Endothelial cell of umbilical vein (primary cell): ENCODE results near the gene MUC5AC. TPM values are rescaled to one million over a fixed set of nuclear protein-coding genes. Genes with fewer than 3 reads are reported as not detected.
"Not testable (repeated sequence)": the region's sequence is repeated elsewhere in the genome, so short reads cannot be mapped to it uniquely, and the experiment has no call there.

Source experiments
- BruUV-seq: library from RNA; stranded (reverse); fragments of 400-500 nt; replicated peaks from 2 replicates; lab custom pipeline; 2021; lab: Mats Ljungman, UMichigan
- CTCF ChIA-PET: fragments of 300-600, 350-600 bp; sonication (Branson Sonifier 250); formaldehyde crosslinking; loops from one replicate; lab custom pipeline; 2021; ENCODE audit warnings: antibody characterized with exemption, inconsistent platforms; lab: Charles Lee
- POLR2A ChIA-PET: fragments of 300-600, 350-600 bp; sonication (Branson Sonifier 250); formaldehyde crosslinking; loops from one replicate; lab custom pipeline; 2021; ENCODE audit warnings: antibody characterized with exemption, inconsistent platforms; lab: Charles Lee
- DNase-seq: peaks from one replicate; pipeline ENCODE4 v3.0.0-alpha.2; 2011; ENCODE audit warnings: low read depth, low spot score
- FAIRE-seq: peaks from 2 replicates; lab custom pipeline; 2011; peaks lifted over from hg19 to GRCh38; lab: Jason Lieb, UNC
- H2AFZ ChIP-seq: 2 replicates; pipeline ENCODE4 v1.6.0; 2012; ENCODE audit warnings: low read depth, low read length, control low read depth, inconsistent platforms
- H3K27ac ChIP-seq: 2 replicates; pipeline ENCODE4 v1.5.1; 2011; ENCODE audit warnings: low read depth, mild to moderate bottlenecking, control low read depth, low read length, moderate library complexity; ENCODE audit not compliant: insufficient read depth
- H3K27me3 ChIP-seq, 2 experiments: 2 replicates each; pipeline versions ENCODE4 v1.6.0 to v1.6.1; 2011; ENCODE audit warnings: low read length in 2 of 2, mixed read lengths in 1 of 2; ENCODE audit not compliant: control insufficient read depth in 2 of 2, insufficient read depth in 2 of 2
- H3K36me3 ChIP-seq, 2 experiments: 2 replicates in 1 of 2; 3 replicates in 1 of 2; pipeline ENCODE4 v1.5.1; 2011; ENCODE audit warnings: low read length in 2 of 2, mild to moderate bottlenecking in 1 of 2, moderate library complexity in 1 of 2; ENCODE audit not compliant: control insufficient read depth in 2 of 2, insufficient read depth in 2 of 2; ENCODE audit errors: extremely low read depth in 1 of 2
- H3K4me1 ChIP-seq: 3 replicates; pipeline ENCODE4 v1.5.1; 2011; ENCODE audit warnings: mild to moderate bottlenecking, low read length; ENCODE audit not compliant: control insufficient read depth, insufficient read depth; ENCODE audit errors: extremely low read depth
- H3K4me2 ChIP-seq: 2 replicates; pipeline ENCODE4 v1.6.1; 2011; ENCODE audit warnings: low read length, control low read depth, mixed read lengths; ENCODE audit not compliant: insufficient read depth
- H3K4me3 ChIP-seq, 3 experiments: fragments of 200-600 bp in 1 of 3; sonication (generic), shearing (Covaris generic) in 1 of 3; replicated peaks in 1 of 3; 2 replicates each; pipeline ENCODE4 v1.5.1; 2011 to 2016; ENCODE audit warnings: control low read depth in 3 of 3, low read length in 3 of 3, mild to moderate bottlenecking in 2 of 3, inconsistent platforms in 1 of 3, low read depth in 1 of 3, moderate library complexity in 1 of 3; ENCODE audit not compliant: insufficient read depth in 1 of 3
- H3K79me2 ChIP-seq: 2 replicates; pipeline ENCODE4 v1.6.0; 2012; ENCODE audit warnings: low read length, inconsistent platforms; ENCODE audit not compliant: control insufficient read depth, insufficient read depth
- H3K9ac ChIP-seq: replicated peaks from 2 replicates; pipeline ENCODE3; 2011; ENCODE audit warnings: low read length, control low read depth; ENCODE audit not compliant: insufficient read depth; ENCODE audit errors: extremely low read depth
- H3K9me1 ChIP-seq: replicated peaks from 3 replicates; pipeline ENCODE4 v1.6.0; 2011; ENCODE audit warnings: mild to moderate bottlenecking, low read length; ENCODE audit not compliant: control insufficient read depth, insufficient read depth; ENCODE audit errors: extremely low read depth
- H3K9me3 ChIP-seq: replicated peaks from 2 replicates; pipeline ENCODE4 v1.5.1; 2012; ENCODE audit warnings: low read length, inconsistent platforms; ENCODE audit not compliant: control insufficient read depth, insufficient read depth
- H4K20me1 ChIP-seq: replicated peaks from 2 replicates; pipeline ENCODE3; 2011; ENCODE audit warnings: mild to moderate bottlenecking, low read length; ENCODE audit not compliant: control insufficient read depth, insufficient read depth; ENCODE audit errors: extremely low read depth
- EZH2 ChIP-seq: IDR thresholded peaks from 2 replicates; pipeline ENCODE4 v1.6.1; 2012; ENCODE audit warnings: borderline replicate concordance, low read depth, mild to moderate bottlenecking, moderate library complexity, low read length, inconsistent platforms; ENCODE audit not compliant: severe bottlenecking
- FOS ChIP-seq: IDR thresholded peaks from 2 replicates; pipeline ENCODE4 v1.6.1; 2011; ENCODE audit warnings: mild to moderate bottlenecking, low read length, moderate library complexity, borderline replicate concordance; ENCODE audit not compliant: insufficient read depth
- GATA2 ChIP-seq: IDR thresholded peaks from 2 replicates; pipeline ENCODE4 v1.7.0; 2011; ENCODE audit warnings: low read depth, mild to moderate bottlenecking, moderate library complexity, mixed read lengths, low read length; ENCODE audit not compliant: insufficient read length, insufficient read depth
- JUN ChIP-seq: IDR thresholded peaks from 2 replicates; pipeline ENCODE4 v1.6.1; 2011; ENCODE audit warnings: borderline replicate concordance, low read depth; ENCODE audit not compliant: insufficient read length, insufficient read depth
- MYC ChIP-seq: IDR thresholded peaks from one replicate; pipeline ENCODE4 v1.6.1; 2011; ENCODE audit warnings: mild to moderate bottlenecking, low read depth, low read length
- POLR2A ChIP-seq: IDR thresholded peaks from 2 replicates; pipeline ENCODE4 v1.6.1; 2012; ENCODE audit warnings: low read depth, mild to moderate bottlenecking, control low read depth, low read length
- POLR2AphosphoS5 ChIP-seq: IDR thresholded peaks from 2 replicates; pipeline ENCODE4 v1.6.1; 2012; ENCODE audit warnings: low read depth, mild to moderate bottlenecking, control low read depth, low read length, moderate library complexity; ENCODE audit not compliant: insufficient read depth
- dilution Hi-C: fragments of 300-500 bp; cut with MboI; formaldehyde crosslinking; loops from one replicate; pipeline ENCODE4 v1.15.0; 2019; ENCODE audit warnings: low sequenced_read_pairs; ENCODE audit not compliant: extremely low pct_ligation_motif_present
- intact Hi-C: fragments of 100-400 bp; cut with micrococcal nuclease; formaldehyde crosslinking; loops from one replicate; pipeline ENCODE4 v1.10.0; 2022
- polyA plus RNA-seq, 4 experiments: library from polyadenylated mRNA; depleted of rRNA in 3 of 4; stranded (reverse) in 3 of 4; unstranded in 1 of 4; fragments of >200 nt; gene quantifications; 2 replicates each; pipeline versions ENCODE4 v1.2.1 to v1.2.3, GENCODE V29; 2011 to 2012; ENCODE audit warnings: missing spikeins in 1 of 4
- total RNA-seq: library from RNA; stranded (reverse); gene quantifications from 2 replicates; pipeline ENCODE4 v1.2.3, GENCODE V29; 2021
- TF ChIP-seq, protein P1 (sequence below), 2 donors: IDR thresholded peaks; 1 replicate in 1 of 2; 2 replicates in 1 of 2; pipeline ENCODE4 v1.5.1; 2011; ENCODE audit warnings: low read length in 2 of 2, mild to moderate bottlenecking in 2 of 2, moderate library complexity in 2 of 2, control low read depth in 1 of 2, inconsistent platforms in 1 of 2, low read depth in 1 of 2; ENCODE audit not compliant: insufficient read depth in 1 of 2; ENCODE audit errors: extremely low read depth in 1 of 2
- TF ChIP-seq, protein P2 (sequence below): IDR thresholded peaks from 2 replicates; pipeline ENCODE4 v1.6.1; 2011; ENCODE audit not compliant: insufficient read depth, insufficient read length

MUC5AC gene
- total and polyA plus RNA-seq, 2 donors (not counting 3 experiments of a cell fraction or from before 2014, with no cell fraction given): not detected

DNA sequence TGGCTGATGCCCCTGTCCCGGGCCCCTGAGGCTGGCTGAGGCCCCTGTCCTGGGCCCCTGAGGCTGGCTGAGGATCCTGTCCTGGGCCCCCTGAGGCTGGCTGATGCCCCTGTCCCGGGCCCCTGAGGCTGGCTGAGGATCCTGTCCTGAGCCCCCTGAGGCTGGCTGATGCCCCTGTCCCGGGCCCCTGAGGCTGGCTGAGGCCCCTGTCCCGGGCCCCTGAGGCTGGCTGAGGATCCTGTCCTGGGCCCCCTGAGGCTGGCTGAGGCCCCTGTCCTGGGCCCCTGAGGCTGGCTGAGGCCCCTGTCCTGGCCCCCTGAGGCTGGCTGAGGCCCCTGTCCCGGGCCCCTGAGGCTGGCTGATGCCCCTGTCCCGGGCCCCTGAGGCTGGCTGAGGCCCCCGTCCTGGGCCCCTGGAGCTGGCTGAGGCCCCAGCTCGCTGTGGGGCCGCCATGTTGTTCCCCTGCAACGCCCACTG is 7.1 kb downstream of the MUC5AC start:
- H3K9me1 ChIP-seq, H3K4me2 ChIP-seq, intact Hi-C loops, H3K27ac ChIP-seq, H3K9me3 ChIP-seq, FAIRE-seq, CTCF ChIA-PET, H3K4me3 ChIP-seq, H2AFZ ChIP-seq, POLR2A ChIA-PET, DNase-seq, H3K79me2 ChIP-seq, H4K20me1 ChIP-seq, BruUV-seq, H3K27me3 ChIP-seq, dilution Hi-C loops, H3K9ac ChIP-seq, H3K4me1 ChIP-seq, H3K36me3 ChIP-seq: not testable (repeated sequence)

DNA sequence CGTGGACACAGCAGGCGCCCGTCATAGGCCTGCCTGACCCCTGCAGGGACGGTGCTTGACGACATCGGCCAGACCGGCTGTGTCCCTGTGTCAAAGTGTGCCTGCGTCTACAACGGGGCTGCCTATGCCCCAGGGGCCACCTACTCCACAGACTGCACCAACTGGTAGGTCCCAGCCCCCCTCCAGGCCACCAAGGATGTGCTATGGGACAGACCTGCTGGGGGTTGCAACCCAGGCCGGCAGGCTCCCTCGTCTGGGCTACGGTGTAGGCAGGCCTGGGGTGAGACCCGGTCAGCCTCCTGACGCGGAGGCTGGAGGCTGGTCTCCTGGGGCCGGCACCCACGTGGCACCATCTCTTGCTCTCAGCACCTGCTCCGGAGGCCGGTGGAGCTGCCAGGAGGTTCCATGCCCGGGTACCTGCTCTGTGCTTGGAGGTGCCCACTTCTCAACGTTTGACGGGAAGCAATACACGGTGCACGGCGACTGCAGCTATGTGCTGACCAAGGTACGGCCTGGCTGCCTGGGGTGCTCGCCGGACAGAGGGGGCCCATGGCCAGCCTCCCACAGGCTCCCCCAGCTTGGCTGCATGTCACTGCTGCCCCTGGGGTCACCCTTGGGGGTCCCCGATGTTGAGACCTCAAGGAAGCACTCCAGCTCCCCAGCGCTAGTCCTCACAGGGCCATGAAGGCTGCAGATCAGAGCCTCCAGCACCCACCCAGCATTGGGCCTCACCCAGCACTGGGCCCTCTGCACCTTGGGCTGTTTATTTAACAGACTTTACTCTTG is 7.7 kb downstream of the MUC5AC start:
- DNase-seq (no peak), FAIRE-seq (no peak)
- no peaks in the 10 kb centered on the region for H3K9me3 ChIP-seq
- H3K27ac ChIP-seq: no peak overlapping the region
- POLR2A ChIA-PET: no interaction called here
- H3K9me1 ChIP-seq: no peaks in the 10 kb centered on the region
- intact Hi-C loops: no loop called here
- no peaks in the 10 kb centered on the region for H3K36me3 ChIP-seq
- no peaks in the 10 kb centered on the region for H3K4me1 ChIP-seq
- no TSS peak for BruUV-seq
- dilution Hi-C loops: no loop called here
- H3K4me3 ChIP-seq: no peak overlapping the region
- H3K9ac ChIP-seq: no peak overlapping the region
- no peaks in the 10 kb centered on the region for H3K79me2 ChIP-seq
- H3K27me3 ChIP-seq: no peaks in the 10 kb centered on the region
- TF ChIP-seq, protein P1, sequence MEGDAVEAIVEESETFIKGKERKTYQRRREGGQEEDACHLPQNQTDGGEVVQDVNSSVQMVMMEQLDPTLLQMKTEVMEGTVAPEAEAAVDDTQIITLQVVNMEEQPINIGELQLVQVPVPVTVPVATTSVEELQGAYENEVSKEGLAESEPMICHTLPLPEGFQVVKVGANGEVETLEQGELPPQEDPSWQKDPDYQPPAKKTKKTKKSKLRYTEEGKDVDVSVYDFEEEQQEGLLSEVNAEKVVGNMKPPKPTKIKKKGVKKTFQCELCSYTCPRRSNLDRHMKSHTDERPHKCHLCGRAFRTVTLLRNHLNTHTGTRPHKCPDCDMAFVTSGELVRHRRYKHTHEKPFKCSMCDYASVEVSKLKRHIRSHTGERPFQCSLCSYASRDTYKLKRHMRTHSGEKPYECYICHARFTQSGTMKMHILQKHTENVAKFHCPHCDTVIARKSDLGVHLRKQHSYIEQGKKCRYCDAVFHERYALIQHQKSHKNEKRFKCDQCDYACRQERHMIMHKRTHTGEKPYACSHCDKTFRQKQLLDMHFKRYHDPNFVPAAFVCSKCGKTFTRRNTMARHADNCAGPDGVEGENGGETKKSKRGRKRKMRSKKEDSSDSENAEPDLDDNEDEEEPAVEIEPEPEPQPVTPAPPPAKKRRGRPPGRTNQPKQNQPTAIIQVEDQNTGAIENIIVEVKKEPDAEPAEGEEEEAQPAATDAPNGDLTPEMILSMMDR (IDR thresholded peaks at IDR 0.05; ENCODE audit: extremely low read depth in 1 of 2, insufficient read depth in 1 of 2, low read depth in 1 of 2, low read length in 2 of 2): no peak
- TF ChIP-seq JUN: no peak
- TF ChIP-seq EZH2: no peak
- TF ChIP-seq, protein P2, sequence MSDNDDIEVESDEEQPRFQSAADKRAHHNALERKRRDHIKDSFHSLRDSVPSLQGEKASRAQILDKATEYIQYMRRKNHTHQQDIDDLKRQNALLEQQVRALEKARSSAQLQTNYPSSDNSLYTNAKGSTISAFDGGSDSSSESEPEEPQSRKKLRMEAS: no peak
- TF ChIP-seq GATA2: no peak
- no peak for TF ChIP-seq MYC
- TF ChIP-seq FOS: no peak
- no peak for TF ChIP-seq POLR2AphosphoS5
- TF ChIP-seq POLR2A: no peak
- H2AFZ ChIP-seq: no peak overlapping the region
- H3K4me2 ChIP-seq: no peak overlapping the region
- CTCF ChIA-PET: no interaction called here
- H4K20me1 ChIP-seq: no peaks in the 10 kb centered on the region
